ENCODE results near the gene RPTOR. TPM values are rescaled to one million over a fixed set of nuclear protein-coding genes. Genes with fewer than 3 reads are reported as not detected.

Gene RPTOR
- total and polyA plus RNA-seq, 10 of the 15 experiments (the other 5 are each of a cell fraction or from before 2014, with no cell fraction given) = 0.18 to 32.1 (median 7.8) TPM

DNA sequence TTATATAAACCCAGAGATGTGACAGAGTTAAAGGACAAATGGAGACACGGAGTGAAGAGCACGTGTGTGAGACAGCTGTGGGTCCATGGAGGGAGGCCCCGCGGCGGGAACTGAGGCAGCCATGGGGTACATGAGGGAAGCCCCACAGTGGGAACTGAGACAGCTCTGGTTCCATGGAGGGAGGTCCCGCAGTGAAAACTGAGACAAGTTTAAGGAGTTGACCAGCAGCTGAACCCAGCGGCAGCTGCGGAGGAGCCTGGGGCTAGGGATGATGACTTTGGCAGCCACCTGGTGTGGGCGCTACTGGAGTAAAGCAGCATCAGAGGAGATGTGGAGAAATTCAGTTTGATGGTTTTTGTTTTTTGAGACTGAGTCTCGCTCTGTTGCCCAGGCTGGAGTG, 185.1 kb downstream of the RPTOR start (continued):
- TF ChIP-seq EZH2 (IDR thresholded peaks at IDR 0.05; ENCODE audit: borderline replicate concordance, control insufficient read depth, low read depth, low read length) = no peak
- TF ChIP-seq PML (IDR thresholded peaks at IDR 0.05; ENCODE audit: low read length) = no peak

DNA sequence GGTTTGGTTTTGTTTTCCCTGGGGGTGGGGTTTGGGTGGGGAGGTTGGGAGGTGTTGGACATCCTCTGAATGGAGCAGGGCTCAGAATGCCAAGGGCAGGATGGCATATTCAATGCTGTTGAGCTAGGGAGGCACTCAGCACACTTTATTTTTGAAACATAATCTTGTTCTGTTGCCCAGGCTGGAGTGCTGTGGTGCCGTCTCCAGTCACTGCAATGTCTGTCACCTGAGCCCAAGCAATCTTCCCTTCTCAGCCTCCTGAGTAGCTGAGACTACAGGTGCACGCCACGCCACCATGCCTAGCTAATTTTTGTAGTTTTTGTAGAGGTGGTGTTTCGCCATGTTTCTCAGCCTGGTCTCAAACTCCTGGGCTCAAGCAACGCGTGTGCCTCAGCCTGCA, 186.1 kb downstream of the RPTOR start:
- H3K4me1 ChIP-seq (ENCODE audit: control insufficient read depth, insufficient read depth, low read length) = peaks cover 6% of the 10 kb centered on the region
- no peak overlapping the region for H3K9ac ChIP-seq (ENCODE audit: control insufficient read depth, insufficient read depth, low read length)
- intact Hi-C loops (cut with micrococcal nuclease; ENCODE audit: unreplicated experiment) (loop anchor here (10.0 kb wide), 1 partner anchor 306 kb away; no protein-coding TSS in a partner anchor), in situ Hi-C loops (cut with MboI) (no loop called here)
- no peaks in the 10 kb centered on the region for H3K9me3 ChIP-seq (replicated peaks; ENCODE audit: control insufficient read depth, insufficient read depth, low read length)
- SMC1A ChIA-PET (ENCODE audit: uncharacterized antibody, unreplicated experiment) = no interaction called here
- ATAC-seq (no peak), FAIRE-seq (no peak), DNase-seq (ENCODE audit: low read depth, low spot score) (no peak)
- POLR2A ChIA-PET = no interaction called here
- no peak overlapping the region for H3K27ac ChIP-seq (ENCODE audit: control insufficient read depth, insufficient read depth)
- no peak overlapping the region for H2AFZ ChIP-seq (ENCODE audit: control insufficient read depth, low read depth, low read length)
- H3K79me2 ChIP-seq (ENCODE audit: control insufficient read depth, insufficient read depth, low read length) = no peaks in the 10 kb centered on the region; the same call in none of the 2 replicates
- BruUV-seq (replicated peaks) = no TSS peak
- no peak overlapping the region for H3K4me3 ChIP-seq
- H3K4me2 ChIP-seq (ENCODE audit: control insufficient read depth, insufficient read depth) = no peak overlapping the region
- CTCF ChIA-PET = interaction anchor here (0.8 kb wide), 1 partner anchor 14 kb away, joined by 3 read pairs; no protein-coding TSS in a partner anchor
- RAD21 ChIA-PET (ENCODE audit: unreplicated experiment) = no interaction called here
- H4K20me1 ChIP-seq (ENCODE audit: control insufficient read depth, insufficient read depth) = no peaks in the 10 kb centered on the region
- no peaks in the 10 kb centered on the region; a peak in 2 of 4 replicates for H3K36me3 ChIP-seq (ENCODE audit: control insufficient read depth in 2 of 2, insufficient read depth in 2 of 2, low read length in 1 of 2)
- no peaks in the 10 kb centered on the region for H3K27me3 ChIP-seq (replicated peaks in 1 of 2; ENCODE audit: control insufficient read depth in 2 of 2, insufficient read depth in 2 of 2, low read length in 1 of 2)
- 92% methylated on average over 6 of the region's 6 CpGs for WGBS (ENCODE audit: insufficient coverage, insufficient replicate concordance, low lambda C conversion rate, missing lambda C conversion rate)
- TF ChIP-seq NFYB (IDR thresholded peaks at IDR 0.05; ENCODE audit: insufficient read depth, low read depth, low read length) = no peak
- no peak for TF ChIP-seq EED (IDR thresholded peaks at IDR 0.05; ENCODE audit: low read depth)
- no peak for TF ChIP-seq ZNF207 (IDR thresholded peaks at IDR 0.05; ENCODE audit: borderline replicate concordance)
- no peak for TF ChIP-seq BHLHE40 (IDR thresholded peaks at IDR 0.05; ENCODE audit: borderline replicate concordance in 1 of 2, low read depth in 2 of 2, low read length in 1 of 2)
- TF ChIP-seq WRNIP1 (IDR thresholded peaks at IDR 0.05; ENCODE audit: borderline replicate concordance, low read depth, low read length) = no peak
- TF ChIP-seq, protein P1, sequence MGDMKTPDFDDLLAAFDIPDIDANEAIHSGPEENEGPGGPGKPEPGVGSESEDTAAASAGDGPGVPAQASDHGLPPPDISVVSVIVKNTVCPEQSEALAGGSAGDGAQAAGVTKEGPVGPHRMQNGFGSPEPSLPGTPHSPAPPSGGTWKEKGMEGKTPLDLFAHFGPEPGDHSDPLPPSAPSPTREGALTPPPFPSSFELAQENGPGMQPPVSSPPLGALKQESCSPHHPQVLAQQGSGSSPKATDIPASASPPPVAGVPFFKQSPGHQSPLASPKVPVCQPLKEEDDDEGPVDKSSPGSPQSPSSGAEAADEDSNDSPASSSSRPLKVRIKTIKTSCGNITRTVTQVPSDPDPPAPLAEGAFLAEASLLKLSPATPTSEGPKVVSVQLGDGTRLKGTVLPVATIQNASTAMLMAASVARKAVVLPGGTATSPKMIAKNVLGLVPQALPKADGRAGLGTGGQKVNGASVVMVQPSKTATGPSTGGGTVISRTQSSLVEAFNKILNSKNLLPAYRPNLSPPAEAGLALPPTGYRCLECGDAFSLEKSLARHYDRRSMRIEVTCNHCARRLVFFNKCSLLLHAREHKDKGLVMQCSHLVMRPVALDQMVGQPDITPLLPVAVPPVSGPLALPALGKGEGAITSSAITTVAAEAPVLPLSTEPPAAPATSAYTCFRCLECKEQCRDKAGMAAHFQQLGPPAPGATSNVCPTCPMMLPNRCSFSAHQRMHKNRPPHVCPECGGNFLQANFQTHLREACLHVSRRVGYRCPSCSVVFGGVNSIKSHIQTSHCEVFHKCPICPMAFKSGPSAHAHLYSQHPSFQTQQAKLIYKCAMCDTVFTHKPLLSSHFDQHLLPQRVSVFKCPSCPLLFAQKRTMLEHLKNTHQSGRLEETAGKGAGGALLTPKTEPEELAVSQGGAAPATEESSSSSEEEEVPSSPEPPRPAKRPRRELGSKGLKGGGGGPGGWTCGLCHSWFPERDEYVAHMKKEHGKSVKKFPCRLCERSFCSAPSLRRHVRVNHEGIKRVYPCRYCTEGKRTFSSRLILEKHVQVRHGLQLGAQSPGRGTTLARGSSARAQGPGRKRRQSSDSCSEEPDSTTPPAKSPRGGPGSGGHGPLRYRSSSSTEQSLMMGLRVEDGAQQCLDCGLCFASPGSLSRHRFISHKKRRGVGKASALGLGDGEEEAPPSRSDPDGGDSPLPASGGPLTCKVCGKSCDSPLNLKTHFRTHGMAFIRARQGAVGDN (IDR thresholded peaks at IDR 0.05) = no peak
- TF ChIP-seq STAT1 (conservative IDR thresholded peaks at IDR 0.05) = no peak
- no peak for TF ChIP-seq SUPT20H (IDR thresholded peaks at IDR 0.05; ENCODE audit: borderline replicate concordance, control insufficient read depth, low read depth, low read length)
- TF ChIP-seq RAD21 (IDR thresholded peaks at IDR 0.05; ENCODE audit: insufficient read depth, low read depth, low read length) = no peak
- no peak for TF ChIP-seq POLR2AphosphoS2 (IDR thresholded peaks at IDR 0.05; ENCODE audit: low read depth, low read length)
- TF ChIP-seq CREB1 (IDR thresholded peaks at IDR 0.05; ENCODE audit: low read depth) = no peak
- no peak for TF ChIP-seq RAD51 (IDR thresholded peaks at IDR 0.05)
- TF ChIP-seq, protein P2, sequence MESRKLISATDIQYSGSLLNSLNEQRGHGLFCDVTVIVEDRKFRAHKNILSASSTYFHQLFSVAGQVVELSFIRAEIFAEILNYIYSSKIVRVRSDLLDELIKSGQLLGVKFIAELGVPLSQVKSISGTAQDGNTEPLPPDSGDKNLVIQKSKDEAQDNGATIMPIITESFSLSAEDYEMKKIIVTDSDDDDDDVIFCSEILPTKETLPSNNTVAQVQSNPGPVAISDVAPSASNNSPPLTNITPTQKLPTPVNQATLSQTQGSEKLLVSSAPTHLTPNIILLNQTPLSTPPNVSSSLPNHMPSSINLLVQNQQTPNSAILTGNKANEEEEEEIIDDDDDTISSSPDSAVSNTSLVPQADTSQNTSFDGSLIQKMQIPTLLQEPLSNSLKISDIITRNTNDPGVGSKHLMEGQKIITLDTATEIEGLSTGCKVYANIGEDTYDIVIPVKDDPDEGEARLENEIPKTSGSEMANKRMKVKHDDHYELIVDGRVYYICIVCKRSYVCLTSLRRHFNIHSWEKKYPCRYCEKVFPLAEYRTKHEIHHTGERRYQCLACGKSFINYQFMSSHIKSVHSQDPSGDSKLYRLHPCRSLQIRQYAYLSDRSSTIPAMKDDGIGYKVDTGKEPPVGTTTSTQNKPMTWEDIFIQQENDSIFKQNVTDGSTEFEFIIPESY (IDR thresholded peaks at IDR 0.05) = no peak
- TF ChIP-seq, protein P3, sequence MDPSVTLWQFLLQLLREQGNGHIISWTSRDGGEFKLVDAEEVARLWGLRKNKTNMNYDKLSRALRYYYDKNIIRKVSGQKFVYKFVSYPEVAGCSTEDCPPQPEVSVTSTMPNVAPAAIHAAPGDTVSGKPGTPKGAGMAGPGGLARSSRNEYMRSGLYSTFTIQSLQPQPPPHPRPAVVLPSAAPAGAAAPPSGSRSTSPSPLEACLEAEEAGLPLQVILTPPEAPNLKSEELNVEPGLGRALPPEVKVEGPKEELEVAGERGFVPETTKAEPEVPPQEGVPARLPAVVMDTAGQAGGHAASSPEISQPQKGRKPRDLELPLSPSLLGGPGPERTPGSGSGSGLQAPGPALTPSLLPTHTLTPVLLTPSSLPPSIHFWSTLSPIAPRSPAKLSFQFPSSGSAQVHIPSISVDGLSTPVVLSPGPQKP (IDR thresholded peaks at IDR 0.05; ENCODE audit: low read depth, low read length) = no peak
- TF ChIP-seq SMARCA5 (IDR thresholded peaks at IDR 0.05) = no peak
